IMR-90 (cell line): ENCODE data around the gene KCNQ1. TPM values are rescaled to one million over a fixed set of nuclear protein-coding genes. Genes with fewer than 3 reads are reported as not detected.

ENCODE experiments used
- ATAC-seq: fragments of 200-7000 bp; cut with Tn5 transposase; 2 replicates; pipeline ENCODE4 v1.9.1; 2020; ENCODE audit warnings: low read depth, mild to moderate bottlenecking, moderate library complexity
- BruUV-seq: library from RNA; stranded (reverse); fragments of 400-500 nt; replicated peaks from 2 replicates; lab custom pipeline; 2021; lab: Mats Ljungman, UMichigan
- CTCF ChIA-PET: fragments of 300-600 bp; formaldehyde crosslinking; extraction: SDS; loops from one replicate; lab custom pipeline; 2021; ENCODE audit warnings: antibody characterized with exemption; lab: Yijun Ruan, JAX
- POLR2A ChIA-PET: fragments of 300-600 bp; sonication (Branson Sonifier 250); formaldehyde crosslinking; loops from one replicate; lab custom pipeline; 2022; ENCODE audit warnings: antibody characterized with exemption; ENCODE audit not compliant: unreplicated experiment; lab: Charles Lee
- DNase-seq: peaks from one replicate; pipeline ENCODE4 v3.0.0; 2013
- H2AFZ ChIP-seq: replicated peaks from 2 replicates; pipeline ENCODE3; 2013; ENCODE audit warnings: low read length, mild to moderate bottlenecking; ENCODE audit not compliant: poor library complexity
- H2AK5ac ChIP-seq: 2 replicates; pipeline ENCODE4 v1.6.1; 2013; ENCODE audit warnings: low read depth, low read length, inconsistent platforms
- H2AK9ac ChIP-seq: replicated peaks from 2 replicates; pipeline ENCODE3; 2013; ENCODE audit warnings: mild to moderate bottlenecking, low read depth, low read length, moderate library complexity; ENCODE audit not compliant: poor library complexity
- H2BK120ac ChIP-seq: 2 replicates; pipeline ENCODE4 v1.6.1; 2013; ENCODE audit warnings: low read depth, low read length, inconsistent platforms
- H2BK15ac ChIP-seq: 3 replicates; pipeline ENCODE4 v1.6.1; 2013; ENCODE audit warnings: low read depth, low read length, inconsistent platforms
- H2BK20ac ChIP-seq: 2 replicates; pipeline ENCODE4 v1.6.1; 2013; ENCODE audit warnings: low read depth, mild to moderate bottlenecking, inconsistent platforms, low read length, moderate library complexity
- H2BK5ac ChIP-seq: 2 replicates; pipeline ENCODE4 v1.6.1; 2013; ENCODE audit warnings: mild to moderate bottlenecking, low read depth, low read length, inconsistent platforms; ENCODE audit not compliant: poor library complexity, severe bottlenecking
- H3K14ac ChIP-seq: replicated peaks from 2 replicates; pipeline ENCODE4 v1.6.1; 2013; ENCODE audit warnings: low read depth, low read length, inconsistent platforms
- H3K18ac ChIP-seq: 2 replicates; pipeline ENCODE4 v1.6.1; 2013; ENCODE audit warnings: low read depth, low read length, control low read depth
- H3K23ac ChIP-seq: 2 replicates; pipeline ENCODE4 v1.6.1; 2013; ENCODE audit warnings: low read depth, low read length, inconsistent platforms
- H3K27ac ChIP-seq: 2 replicates; pipeline ENCODE4 v1.5.1; 2013; ENCODE audit warnings: mild to moderate bottlenecking, control low read depth, low read length; ENCODE audit not compliant: insufficient read depth
- H3K27me3 ChIP-seq: 2 replicates; pipeline ENCODE4 v1.6.1; 2013; ENCODE audit warnings: low read length; ENCODE audit not compliant: control insufficient read depth, insufficient read depth
- H3K36me3 ChIP-seq: 2 replicates; pipeline ENCODE4 v1.6.1; 2013; ENCODE audit warnings: low read length, mixed read lengths; ENCODE audit not compliant: control insufficient read depth, insufficient read depth
- H3K4ac ChIP-seq: 2 replicates; pipeline ENCODE4 v1.6.1; 2013; ENCODE audit warnings: low read depth, low read length, inconsistent platforms
- H3K4me1 ChIP-seq: 2 replicates; pipeline ENCODE4 v1.6.1; 2013; ENCODE audit warnings: low read length, mixed read lengths; ENCODE audit not compliant: control insufficient read depth, insufficient read depth
- H3K4me2 ChIP-seq: 2 replicates; pipeline ENCODE4 v1.6.1; 2013; ENCODE audit warnings: low read depth, mild to moderate bottlenecking, control low read depth, low read length, moderate library complexity
- H3K4me3 ChIP-seq: 2 replicates; pipeline ENCODE4 v1.5.1; 2013; ENCODE audit warnings: low read depth, mild to moderate bottlenecking, control low read depth, low read length, moderate library complexity; ENCODE audit not compliant: insufficient read depth
- H3K56ac ChIP-seq: 2 replicates; pipeline ENCODE4 v1.6.1; 2013; ENCODE audit warnings: low read length, inconsistent platforms; ENCODE audit not compliant: insufficient read depth; ENCODE audit errors: extremely low read depth
- H3K79me1 ChIP-seq, 2 experiments: 2 replicates each; pipeline ENCODE4 v1.6.1; 2013; ENCODE audit warnings: low read length in 2 of 2, inconsistent platforms in 1 of 2, low read depth in 1 of 2
- H3K9ac ChIP-seq: 2 replicates; pipeline ENCODE4 v1.6.1; 2013; ENCODE audit warnings: low read depth, low read length, control low read depth
- H3K9me1 ChIP-seq: 2 replicates; pipeline ENCODE4 v1.6.1; 2013; ENCODE audit warnings: low read length, inconsistent platforms; ENCODE audit not compliant: insufficient read depth
- H3K9me3 ChIP-seq: 2 replicates; pipeline ENCODE4 v1.6.1; 2013; ENCODE audit warnings: low read length; ENCODE audit not compliant: control insufficient read depth, insufficient read depth
- H4K20me1 ChIP-seq: 2 replicates; pipeline ENCODE4 v1.6.1; 2013; ENCODE audit warnings: low read length, inconsistent platforms; ENCODE audit not compliant: insufficient read depth
- H4K5ac ChIP-seq: 2 replicates; pipeline ENCODE4 v1.6.1; 2013; ENCODE audit warnings: mild to moderate bottlenecking, low read depth, low read length, control low read depth
- H4K8ac ChIP-seq, 2 experiments: 2 replicates each; pipeline ENCODE4 v1.6.1; 2013; ENCODE audit warnings: low read depth in 2 of 2, low read length in 2 of 2, control low read depth in 1 of 2, inconsistent platforms in 1 of 2
- H4K91ac ChIP-seq: 2 replicates; pipeline ENCODE4 v1.6.1; 2013; ENCODE audit warnings: low read depth, low read length, inconsistent platforms; ENCODE audit not compliant: insufficient read depth
- CHD1 ChIP-seq: IDR thresholded peaks from 2 replicates; pipeline ENCODE4 v1.6.1; 2012; ENCODE audit warnings: low read depth, low read length, improper control_type of control experiment
- CTCF ChIP-seq: conservative IDR thresholded peaks from 2 replicates; pipeline ENCODE4 v1.5.1; 2012; ENCODE audit warnings: mild to moderate bottlenecking, low read depth, low read length, improper control_type of control experiment
- MAZ ChIP-seq: IDR thresholded peaks from 2 replicates; pipeline ENCODE4 v1.6.1; 2012; ENCODE audit warnings: low read depth, mild to moderate bottlenecking, low read length, improper control_type of control experiment, moderate library complexity, borderline replicate concordance
- RAD21 ChIP-seq: IDR thresholded peaks from 2 replicates; pipeline ENCODE4 v1.6.1; 2012; ENCODE audit warnings: low read length, improper control_type of control experiment
- SMC3 ChIP-seq: fragments of 150-350 bp; IDR thresholded peaks from 2 replicates; pipeline ENCODE4 v1.6.1; 2016; ENCODE audit warnings: low read depth, mild to moderate bottlenecking, antibody characterized with exemption, low read length, moderate library complexity
- WGBS, 2 experiments: methylation state at CpG; one replicate each; pipeline versions ENCODE4 v1.1.5 to v1.1.7; 2013; ENCODE audit warnings: missing lambda C conversion rate in 2 of 2; ENCODE audit not compliant: insufficient read length in 1 of 2; ENCODE audit errors: extremely low coverage in 2 of 2; 5-methylcytosine and 5-hydroxymethylcytosine counted together
- dilution Hi-C: fragments of 300-500 bp; cut with HindIII; formaldehyde crosslinking; loops from one replicate; pipeline ENCODE4 v1.14.3; 2018; ENCODE audit warnings: low sequenced_read_pairs; ENCODE audit not compliant: unreplicated experiment
- in situ Hi-C: fragments of 300-500 bp; cut with MboI; formaldehyde crosslinking; loops from 3 replicates; pipeline ENCODE4 v1.14.3; 2019; ENCODE audit warnings: low sequenced_read_pairs, inconsistent platforms, mixed read lengths
- intact Hi-C: fragments of 100-400 bp; cut with micrococcal nuclease; formaldehyde crosslinking; loops from 2 replicates; pipeline ENCODE4 v1.10.0; 2022
- polyA plus RNA-seq, 3 experiments: library from polyadenylated mRNA; depleted of rRNA; stranded (reverse); fragments of >200 nt; gene quantifications; 2 replicates each; pipeline ENCODE4 v1.2.3, GENCODE V29; 2012; ENCODE audit warnings: low replicate concordance in 1 of 3
- total RNA-seq: library from RNA; depleted of rRNA; stranded (reverse); fragments of >200 nt; gene quantifications from 2 replicates; pipeline ENCODE4 v1.2.3, GENCODE V29; 2012

Gene KCNQ1
- total and polyA plus RNA-seq, 2 of the 4 experiments (the other 2 are of a cell fraction): 0.07 TPM; not detected in 1

GRCh38 chr11:2420502-2421225 is 24.1 kb upstream of the KCNQ1 start:
- Histone ChIP-seq H3K56ac (no peak overlapping the region), H2AK9ac (peak overlapping the region; percentile 22), H3K14ac (no peak overlapping the region), H4K20me1 (no peaks in the 10 kb centered on the region), H3K9ac (no peak overlapping the region), H3K4me3 (no peak overlapping the region), H2BK120ac (no peak overlapping the region), H2AK5ac (no peak overlapping the region), H3K4me1 (no peaks in the 10 kb centered on the region), H4K8ac (no peak overlapping the region), H3K79me1 (no peaks in the 10 kb centered on the region), H4K91ac (no peak overlapping the region), H3K27ac (no peak overlapping the region), H3K36me3 (no peaks in the 10 kb centered on the region), H3K9me1 (no peaks in the 10 kb centered on the region), H3K27me3 (peaks cover 9% of the 10 kb centered on the region; the same call in 1 of the 2 replicates), H3K4ac (no peak overlapping the region), H2BK15ac (no peak overlapping the region), H3K18ac (no peak overlapping the region), H3K23ac (no peak overlapping the region), H2BK20ac (no peak overlapping the region), H2AFZ (peak overlapping the region; percentile 88), H2BK5ac (no peak overlapping the region), H3K4me2 (no peak overlapping the region), H3K9me3 (no peaks in the 10 kb centered on the region), H4K5ac (no peak overlapping the region)
- ATAC-seq (peak; percentile 97), DNase-seq (peak; percentile 59)
- TF ChIP-seq MAZ: peak; percentile 83
- peak; percentile 92 for TF ChIP-seq SMC3
- TF ChIP-seq CTCF: peak; percentile 97
- peak; percentile 96 for TF ChIP-seq RAD21
- TF ChIP-seq CHD1: no peak
- no TSS peak for BruUV-seq
- in situ Hi-C loops: loop anchor here (10.0 kb wide), 1 partner anchor 474 kb away; no protein-coding TSS in a partner anchor
- CTCF ChIA-PET: interaction anchor here (0.6 to 3.3 kb wide), 5 partner anchors 110 to 234 kb away, joined by 3 to 73 read pairs (median 5); no protein-coding TSS in a partner anchor
- dilution Hi-C loops: no loop called here
- POLR2A ChIA-PET: no interaction called here
- intact Hi-C loops: loop anchor here (1.0 kb wide), 2 partner anchors 223 to 254 kb away; no protein-coding TSS in a partner anchor
- WGBS, 2 experiments: 9% methylated on average over 18 of the region's 44 CpGs; no CpG with 5 or more reads in 1 of the 2 experiments
